Esophagus muscularis mucosa (tissue), 4 donors: ENCODE results near the gene MEX3B. TPM values are rescaled to one million over a fixed set of nuclear protein-coding genes. Genes with fewer than 3 reads are reported as not detected.
"Not testable (repeated sequence)": the region's sequence is repeated elsewhere in the genome, so short reads cannot be mapped to it uniquely, and the experiment has no call there.

Experiments
- DNase-seq: peaks from one replicate; pipeline ENCODE4 v3.0.0-alpha.2; 2017; ENCODE audit errors: extremely low spot score
- H3K27ac ChIP-seq, 4 donors: fragments of 200-600 bp; sonication (generic); replicated peaks in 1 of 4; 1 replicate in 3 of 4; 2 replicates in 1 of 4; pipeline ENCODE4 v1.5.1; 2016 to 2019; ENCODE audit warnings: mild to moderate bottlenecking in 1 of 4
- H3K27me3 ChIP-seq, 4 donors: fragments of 200-600 bp; sonication (generic); one replicate each; pipeline versions ENCODE4 v1.5.1 to v1.6.0; 2016 to 2019
- H3K36me3 ChIP-seq, 4 donors: fragments of 200-600 bp; sonication (generic); one replicate each; pipeline ENCODE4 v1.5.1; 2016 to 2019
- H3K4me1 ChIP-seq, 4 donors: fragments of 200-600 bp; sonication (generic); one replicate each; pipeline ENCODE4 v1.5.1; 2016 to 2019
- H3K4me3 ChIP-seq, 4 donors: fragments of 200-600 bp; sonication (generic); 1 replicate in 2 of 4; 2 replicates in 2 of 4; pipeline ENCODE4 v1.5.1; 2016 to 2019; ENCODE audit warnings: mild to moderate bottlenecking in 4 of 4, moderate library complexity in 1 of 4
- H3K9me3 ChIP-seq, 4 donors: fragments of 200-600 bp; sonication (generic); 1 replicate in 3 of 4; 2 replicates in 1 of 4; pipeline ENCODE4 v1.5.1; 2016 to 2019
- CTCF ChIP-seq, 3 experiments: fragments of 200-600 bp in 2 of 3; fragments of 450-650 bp in 1 of 3; sonication (generic) in 2 of 3; IDR thresholded peaks; one replicate each; pipeline ENCODE4 v1.5.1; 2017 to 2019; ENCODE audit warnings: antibody characterized with exemption in 3 of 3, mild to moderate bottlenecking in 2 of 3, moderate library complexity in 1 of 3
- EP300 ChIP-seq: sonication (generic); formaldehyde crosslinking; IDR thresholded peaks from one replicate; pipeline ENCODE4 v1.6.1; 2017; ENCODE audit warnings: antibody characterized with exemption
- POLR2A ChIP-seq: fragments of 450-650 bp; IDR thresholded peaks from one replicate; pipeline ENCODE4 v1.6.1; 2017; ENCODE audit warnings: antibody characterized with exemption, moderate library complexity, mild to moderate bottlenecking, low read depth
- POLR2AphosphoS5 ChIP-seq, 2 donors: sonication (generic); formaldehyde crosslinking; IDR thresholded peaks; one replicate each; pipeline ENCODE4 v1.6.1; 2017; ENCODE audit warnings: antibody characterized with exemption in 2 of 2
- whole genome bisulfite sequencing: methylation state at CpG from one replicate; pipeline ENCODE4 v1.1.5; 2018; 5-methylcytosine and 5-hydroxymethylcytosine counted together
- intact Hi-C: fragments of 100-400 bp; cut with DNase I; formaldehyde crosslinking; loops from one replicate; pipeline ENCODE4 v1.15.1; 2023
- total RNA-seq, 4 donors: library from RNA; depleted of rRNA; stranded (reverse); fragments of >200 nt; gene quantifications; one replicate each; pipeline versions ENCODE4 v1.1.0 to v1.2.1, GENCODE V29; 2016

Gene MEX3B
- total RNA-seq, 4 donors from 2014 or later: 1.5 to 2.4 (median 1.9) TPM

GRCh38 chr15:82017656-82018055 lies 28.2 kb downstream of the MEX3B start:
- no peaks in the 10 kb centered on the region for H3K9me3 ChIP-seq
- H3K27ac ChIP-seq: no peak overlapping the region
- 80% methylated on average over 6 of the region's 7 CpGs for WGBS
- H3K36me3 ChIP-seq: no peaks in the 10 kb centered on the region
- no peak for TF ChIP-seq EP300
- no peak for TF ChIP-seq POLR2A
- TF ChIP-seq CTCF (IDR thresholded peaks at IDR 0.05): no peak
- TF ChIP-seq POLR2AphosphoS5 (IDR thresholded peaks at IDR 0.05): no peak
- H3K4me3 ChIP-seq: no peak overlapping the region
- peak; percentile 31 for DNase-seq
- H3K27me3 ChIP-seq: no peaks in the 10 kb centered on the region
- peaks cover 0 to 7% (median 0%) of the 10 kb centered on the region in 4 donors for H3K4me1 ChIP-seq
- intact Hi-C loops: no loop called here

DNA sequence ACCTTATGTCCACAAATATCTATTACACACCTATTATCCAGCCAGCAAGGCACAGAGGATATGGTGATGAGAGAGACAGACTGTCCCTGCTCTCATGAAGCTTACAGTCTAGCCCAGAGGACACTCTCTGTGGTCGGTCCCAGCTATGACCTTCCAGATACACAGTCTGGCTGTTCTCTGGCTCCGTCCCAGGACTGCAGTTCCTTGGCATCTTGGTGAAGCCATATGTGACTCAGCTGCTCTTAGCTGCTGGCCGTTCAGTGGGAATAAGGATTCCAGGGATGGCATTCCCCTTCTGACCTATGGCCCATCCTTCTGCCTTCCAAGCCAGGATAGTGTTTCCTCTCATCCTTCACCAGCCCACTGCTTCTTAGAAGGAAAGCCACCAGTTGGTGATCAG lies 30.8 kb downstream of the MEX3B start:
- WGBS: 85% methylated on average over 3 of the region's 3 CpGs
- no peaks in the 10 kb centered on the region for H3K36me3 ChIP-seq
- DNase-seq: peak; percentile 66
- no peaks in the 10 kb centered on the region for H3K27me3 ChIP-seq
- no peak overlapping the region for H3K4me3 ChIP-seq
- no peaks in the 10 kb centered on the region for H3K9me3 ChIP-seq
- no peaks in the 10 kb centered on the region for H3K4me1 ChIP-seq
- TF ChIP-seq POLR2A: no peak
- no peak for TF ChIP-seq POLR2AphosphoS5 (IDR thresholded peaks at IDR 0.05)
- TF ChIP-seq CTCF (IDR thresholded peaks at IDR 0.05): no peak
- TF ChIP-seq EP300: no peak
- H3K27ac ChIP-seq: no peak overlapping the region
- intact Hi-C loops: no loop called here

GRCh38 chr15:82012908-82013307 lies 32.9 kb downstream of the MEX3B start:
- DNase-seq: peak; percentile 70
- Histone ChIP-seq H3K27ac (no peak overlapping the region), H3K27me3 (no peaks in the 10 kb centered on the region), H3K36me3 (no peaks in the 10 kb centered on the region), H3K4me3 (no peak overlapping the region), H3K4me1 (no peaks in the 10 kb centered on the region), H3K9me3 (no peaks in the 10 kb centered on the region)
- no peak for TF ChIP-seq POLR2AphosphoS5 (IDR thresholded peaks at IDR 0.05)
- no peak for TF ChIP-seq POLR2A
- no peak for TF ChIP-seq CTCF (IDR thresholded peaks at IDR 0.05)
- TF ChIP-seq EP300: no peak
- intact Hi-C loops: no loop called here
- WGBS: 89% methylated on average over 7 of the region's 7 CpGs

DNA sequence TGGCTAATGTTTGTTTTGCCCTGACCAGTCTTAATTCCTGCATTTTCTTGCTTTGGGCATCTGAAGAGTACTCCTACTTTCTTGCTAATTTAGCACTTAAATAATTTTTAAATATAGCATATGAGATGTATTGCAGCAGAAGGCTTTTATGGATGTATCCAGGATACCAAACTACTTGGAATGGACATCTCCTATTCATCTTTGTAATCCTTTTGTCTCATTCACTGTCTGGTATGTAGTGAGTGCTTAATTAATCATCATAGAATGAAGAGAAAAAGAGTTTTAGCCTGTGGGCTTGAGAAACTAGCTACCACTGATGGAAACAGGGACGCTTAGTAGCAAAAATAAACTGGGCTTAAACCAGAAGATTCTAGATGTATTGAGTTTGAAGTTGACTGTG lies 40.6 kb downstream of the MEX3B start:
- TF ChIP-seq CTCF (IDR thresholded peaks at IDR 0.05) (no peak), EP300 (no peak), POLR2A (no peak), POLR2AphosphoS5 (IDR thresholded peaks at IDR 0.05) (no peak)
- H3K27ac ChIP-seq: no peak overlapping the region
- no peaks in the 10 kb centered on the region for H3K27me3 ChIP-seq
- H3K36me3 ChIP-seq: no peaks in the 10 kb centered on the region
- no peak for DNase-seq
- intact Hi-C loops: no loop called here
- WGBS: 85% methylated on average over 1 of the region's 1 CpG
- no peaks in the 10 kb centered on the region for H3K4me1 ChIP-seq
- H3K4me3 ChIP-seq: no peak overlapping the region
- peaks cover 0 to 8% (median 1%) of the 10 kb centered on the region in 4 donors for H3K9me3 ChIP-seq

DNA sequence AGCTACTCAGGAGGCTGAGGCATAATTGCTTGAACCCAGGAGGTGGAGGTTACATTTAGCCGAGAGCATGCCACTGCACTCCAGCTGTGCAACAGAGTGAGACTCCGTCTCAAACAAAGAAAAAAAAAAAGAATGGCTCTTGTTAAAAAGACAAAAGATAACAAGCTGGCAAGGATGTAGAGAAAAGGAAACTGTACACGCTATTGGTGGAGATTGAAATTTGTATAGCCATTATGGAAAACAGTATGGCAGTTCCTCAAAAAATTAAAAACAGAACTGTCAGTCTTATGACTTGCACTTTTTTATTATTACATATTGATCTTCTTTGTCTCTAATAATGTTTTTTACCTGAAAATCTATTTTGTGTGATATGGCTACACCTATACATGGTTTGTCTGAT lies 41.9 kb downstream of the MEX3B start:
- 85% methylated on average over 3 of the region's 3 CpGs for WGBS
- H3K4me3 ChIP-seq: no peak overlapping the region
- H3K4me1 ChIP-seq: no peaks in the 10 kb centered on the region
- intact Hi-C loops: no loop called here
- H3K9me3 ChIP-seq: peaks cover 0 to 8% (median 1%) of the 10 kb centered on the region in 4 donors
- no peak overlapping the region for H3K27ac ChIP-seq
- H3K27me3 ChIP-seq: no peaks in the 10 kb centered on the region
- H3K36me3 ChIP-seq: no peaks in the 10 kb centered on the region
- no peak for DNase-seq
- no peak for TF ChIP-seq POLR2AphosphoS5 (IDR thresholded peaks at IDR 0.05)
- no peak for TF ChIP-seq EP300
- no peak for TF ChIP-seq POLR2A
- TF ChIP-seq CTCF (IDR thresholded peaks at IDR 0.05): no peak

- intact Hi-C loops: not testable (repeated sequence)
Observed at GRCh38 chr15:81995081-81995480, 50.7 kb downstream of the MEX3B start.

More at GRCh38 chr15:81995081-81995480, 50.7 kb downstream of the MEX3B start:
- not testable (repeated sequence) for H3K27me3 ChIP-seq, H3K36me3 ChIP-seq, H3K4me1 ChIP-seq, H3K27ac ChIP-seq, H3K4me3 ChIP-seq, DNase-seq
- WGBS: 93% methylated on average over 22 of the region's 22 CpGs
- H3K9me3 ChIP-seq: peaks cover 0 to 19% (median 7%) of the 10 kb centered on the region in 4 donors
